DMS114 treated with DMSO at 0.1 percent for 48 hours (cell line): ENCODE measurements around the gene NCKAP5.

Experiments
- DNase-seq: peaks from one replicate; lab custom pipeline; 2025; ENCODE audit not compliant: unreplicated experiment; lab: John Stamatoyannopoulos, UW

The NCKAP5 gene

GRCh38 chr2:132790207-132790785, 778.0 kb downstream of the NCKAP5 start:
- DNase-seq: no peak

- no peak for DNase-seq
Observed at GRCh38 chr2:132789066-132789465, 779.2 kb downstream of the NCKAP5 start.

DNA sequence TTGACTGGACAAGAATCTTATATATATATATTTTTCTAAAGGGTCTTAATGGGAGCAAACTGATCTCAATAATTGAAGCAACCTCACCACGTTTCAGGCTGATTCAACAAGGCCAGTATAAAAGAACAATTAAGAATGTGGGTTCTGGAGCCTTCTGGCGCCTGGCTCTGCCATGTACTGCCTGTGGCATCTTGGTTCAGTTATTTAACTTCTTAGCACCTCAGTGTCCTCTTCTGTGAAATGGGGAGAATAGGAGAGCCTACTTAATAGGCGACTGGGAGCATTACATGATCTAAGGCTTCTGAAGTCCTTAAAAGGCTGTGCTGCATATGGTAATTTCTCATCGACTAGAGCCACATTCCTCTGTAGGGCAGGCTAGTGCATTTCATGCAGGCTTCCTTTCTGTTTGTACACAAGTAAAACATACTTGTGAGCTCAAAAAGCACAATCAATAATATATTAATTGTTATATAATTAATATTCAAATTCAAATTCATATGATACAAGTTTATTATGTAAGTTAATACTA, 779.9 kb downstream of the NCKAP5 start:
- no peak for DNase-seq

DNA sequence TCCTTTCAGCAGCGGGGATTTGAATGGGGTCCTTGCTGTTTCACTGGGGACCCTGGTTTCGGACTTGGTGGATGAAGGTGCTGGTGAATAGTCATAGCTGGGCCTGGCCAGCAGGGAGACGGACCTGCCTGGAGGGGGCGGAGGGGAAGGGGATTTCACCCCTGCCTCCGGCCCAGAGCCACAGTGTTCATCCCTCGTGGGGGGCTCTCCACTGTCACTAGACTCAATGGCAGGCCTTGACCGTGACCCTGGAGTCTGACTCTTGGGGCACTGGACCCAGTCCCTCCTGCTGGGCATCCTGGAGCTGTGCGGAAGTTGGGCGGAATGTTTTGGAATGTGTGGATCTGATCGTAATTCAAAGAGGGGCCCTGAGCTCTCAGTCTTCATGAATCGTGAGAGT, 784.4 kb downstream of the NCKAP5 start:
- no peak for DNase-seq

DNA sequence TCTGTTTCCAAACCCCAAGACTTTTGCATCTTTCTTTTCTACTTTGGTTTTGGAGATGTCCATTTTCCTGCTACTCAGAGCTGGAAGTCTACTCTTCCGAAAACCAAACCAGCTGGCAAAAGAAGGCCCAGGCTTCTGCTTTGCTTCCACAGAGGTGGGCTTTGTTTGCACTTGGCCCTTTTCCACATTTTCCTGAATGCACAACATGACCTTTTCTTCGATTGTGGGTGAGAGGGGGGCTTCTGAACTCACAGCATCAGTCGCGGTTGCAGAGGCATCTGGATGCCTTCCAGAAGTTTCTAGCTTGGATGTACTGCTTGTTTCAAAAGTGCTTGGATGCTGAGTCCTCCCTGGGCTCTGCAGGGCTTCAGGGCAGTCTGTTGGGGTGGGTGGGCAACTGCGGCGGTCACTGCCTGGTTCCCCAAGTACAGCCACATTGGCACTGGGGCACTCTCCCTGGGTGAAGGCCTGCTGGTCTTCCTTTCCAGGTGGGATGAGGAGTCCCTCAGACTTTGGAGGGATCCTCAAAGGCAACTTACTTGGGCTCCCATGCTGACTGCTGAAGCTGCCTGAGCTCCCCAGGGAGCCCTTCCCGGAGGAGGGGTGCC, 786.0 kb downstream of the NCKAP5 start:
- DNase-seq: no peak

GRCh38 chr2:132780651-132781050, 787.6 kb downstream of the NCKAP5 start:
- DNase-seq: no peak

DNA sequence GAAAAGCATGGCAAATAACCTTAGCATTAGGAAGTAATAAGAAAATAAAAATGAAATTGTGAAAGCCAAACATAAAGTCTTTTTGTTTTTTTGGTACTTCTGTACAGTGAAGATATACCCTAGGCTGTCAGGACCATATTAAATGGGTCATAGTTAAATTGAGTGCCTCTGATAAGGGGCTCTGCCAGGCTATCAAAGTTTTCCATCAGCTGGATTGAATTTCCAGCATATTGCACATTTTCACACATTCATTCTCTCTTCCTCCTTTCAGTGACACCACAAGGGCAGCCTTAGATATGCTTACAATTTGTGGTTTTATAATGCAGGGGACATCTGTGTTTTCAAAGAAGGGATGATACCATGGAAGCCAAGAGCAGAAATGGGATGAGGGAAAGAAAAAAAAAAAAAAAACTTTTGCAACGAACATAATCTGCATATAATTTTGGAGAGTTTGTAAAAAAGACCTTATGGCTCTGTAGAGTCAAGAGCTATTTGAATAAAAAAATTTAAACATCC, 789.0 kb downstream of the NCKAP5 start:
- no peak for DNase-seq

GRCh38 chr2:132776287-132776686, 792.0 kb downstream of the NCKAP5 start:
- DNase-seq: no peak

DNA sequence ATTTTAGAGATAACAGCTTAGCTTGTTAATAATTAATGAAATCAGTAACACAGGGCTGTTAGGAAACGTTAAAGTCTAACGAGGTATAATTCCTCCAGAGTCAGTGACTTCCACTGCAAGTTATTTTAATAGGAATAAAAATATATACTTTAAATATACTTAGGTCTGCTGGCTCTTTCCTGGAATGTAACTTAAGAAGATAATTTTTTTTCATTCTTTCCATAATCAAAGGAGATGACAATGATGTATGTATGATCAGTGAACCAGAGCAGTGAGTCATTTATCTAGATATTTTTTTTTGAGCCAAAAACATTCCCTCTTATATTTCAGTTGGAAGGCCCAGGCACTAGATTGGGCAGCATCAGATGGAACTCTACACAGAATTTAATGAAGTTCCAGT, 794.1 kb downstream of the NCKAP5 start:
- no peak for DNase-seq

DNA sequence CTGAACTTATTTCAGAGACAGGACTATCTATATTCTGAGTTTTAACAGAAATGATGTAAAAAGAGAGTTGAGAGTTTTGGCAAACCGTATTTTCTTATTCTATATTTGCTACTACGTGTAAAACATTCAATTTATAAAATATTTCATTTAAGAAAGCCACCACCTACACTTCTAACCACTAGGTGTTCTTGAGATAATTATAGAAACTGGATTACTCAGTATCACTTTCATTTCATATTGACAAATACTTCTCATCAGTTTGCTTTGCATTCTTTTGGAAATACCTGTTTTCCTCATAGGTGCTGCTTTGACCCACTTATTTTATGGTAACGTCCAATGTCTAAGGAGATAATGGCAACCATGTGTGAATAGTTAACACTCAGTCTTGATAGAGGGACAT, 794.9 kb downstream of the NCKAP5 start:
- DNase-seq: no peak

DNA sequence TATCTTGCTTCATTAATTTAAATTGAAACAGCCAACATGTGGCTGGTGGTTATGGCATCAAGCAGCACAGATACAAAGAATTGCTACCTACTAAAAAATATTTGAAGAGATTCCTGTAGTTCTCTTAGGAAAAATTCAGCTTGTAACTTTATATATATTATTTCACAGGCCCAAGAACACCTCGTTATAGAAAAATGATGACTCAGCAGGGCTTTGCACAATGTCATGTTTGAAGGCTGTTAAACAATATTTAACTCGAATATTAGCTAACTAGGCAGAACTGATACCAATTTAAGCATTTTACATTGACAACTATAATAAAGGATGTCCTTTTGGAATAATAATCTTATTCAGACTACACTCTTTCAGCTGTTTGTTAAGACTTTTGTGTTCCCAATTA, 795.9 kb downstream of the NCKAP5 start:
- DNase-seq: no peak

DNA sequence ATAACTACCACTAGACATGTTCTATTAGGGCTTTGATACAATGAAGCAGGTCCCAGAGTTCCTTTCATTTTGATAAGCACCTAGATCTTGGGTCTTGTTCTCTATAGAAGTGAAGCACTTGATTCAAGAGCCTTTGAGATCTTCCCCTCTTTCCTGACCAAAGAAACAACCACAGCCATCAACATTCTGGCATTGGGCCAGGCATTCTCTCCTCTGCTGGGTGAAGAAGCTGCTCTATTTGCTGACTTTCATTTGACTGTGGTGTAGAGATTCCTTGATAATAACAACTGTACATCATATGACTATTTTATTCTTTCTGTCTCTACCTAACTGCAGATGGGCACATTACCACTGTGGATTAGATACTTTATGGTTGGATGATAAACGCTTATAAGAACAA, 801.7 kb downstream of the NCKAP5 start:
- DNase-seq: no peak

- no peak for DNase-seq
Observed at GRCh38 chr2:132761437-132761836, 806.8 kb downstream of the NCKAP5 start.

- no peak for DNase-seq
Observed at GRCh38 chr2:132760971-132761370, 807.3 kb downstream of the NCKAP5 start.

GRCh38 chr2:132760405-132760804, 807.9 kb downstream of the NCKAP5 start:
- DNase-seq: no peak

DNA sequence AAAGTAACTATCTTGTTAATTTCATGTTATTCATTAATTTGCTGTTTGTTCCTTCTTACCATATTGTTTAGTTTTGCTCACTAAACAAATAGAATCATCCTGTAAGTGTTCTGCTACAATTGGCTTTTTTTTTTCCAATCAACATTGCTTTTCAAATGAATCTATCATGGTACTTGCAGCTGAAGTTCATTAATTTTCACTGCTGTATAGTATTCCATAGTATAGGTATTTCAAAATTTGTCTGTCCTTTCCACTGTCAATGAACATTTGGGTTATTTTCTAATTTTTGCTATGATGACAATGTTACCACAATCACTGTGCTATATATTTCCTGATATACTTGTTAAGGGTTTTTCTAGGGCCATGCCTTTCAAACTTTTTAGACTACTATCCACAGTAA, 809.3 kb downstream of the NCKAP5 start:
- DNase-seq: no peak

GRCh38 chr2:132757676-132758075, 810.6 kb downstream of the NCKAP5 start:
- no peak for DNase-seq

DNA sequence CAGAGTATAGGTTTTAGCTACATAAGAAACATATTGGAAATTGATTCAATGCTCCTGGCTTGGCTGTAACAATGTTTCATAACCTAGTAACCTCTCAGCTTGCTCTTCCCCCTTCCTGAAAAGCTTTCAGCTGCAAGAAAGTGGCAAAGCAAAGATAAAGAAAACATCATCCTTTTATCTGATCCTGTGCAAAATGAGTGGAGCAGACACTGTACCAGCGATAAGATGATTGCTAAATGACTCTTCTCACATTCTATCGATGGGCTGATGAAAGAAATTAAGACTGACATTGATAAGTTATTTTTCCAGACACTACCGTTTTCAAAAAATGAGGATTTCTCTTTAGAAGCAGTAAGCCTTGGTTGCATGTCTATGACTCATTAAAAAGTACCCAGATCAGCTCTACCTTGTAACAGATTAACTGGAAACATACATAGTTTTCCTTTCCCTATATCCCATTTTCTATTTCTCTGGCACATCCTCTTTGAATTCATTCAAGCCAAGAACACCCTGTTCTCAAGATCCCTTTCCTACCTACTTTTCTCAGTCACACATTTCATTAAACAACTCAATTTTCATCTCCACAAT, 811.2 kb downstream of the NCKAP5 start:
- DNase-seq: no peak

DNA sequence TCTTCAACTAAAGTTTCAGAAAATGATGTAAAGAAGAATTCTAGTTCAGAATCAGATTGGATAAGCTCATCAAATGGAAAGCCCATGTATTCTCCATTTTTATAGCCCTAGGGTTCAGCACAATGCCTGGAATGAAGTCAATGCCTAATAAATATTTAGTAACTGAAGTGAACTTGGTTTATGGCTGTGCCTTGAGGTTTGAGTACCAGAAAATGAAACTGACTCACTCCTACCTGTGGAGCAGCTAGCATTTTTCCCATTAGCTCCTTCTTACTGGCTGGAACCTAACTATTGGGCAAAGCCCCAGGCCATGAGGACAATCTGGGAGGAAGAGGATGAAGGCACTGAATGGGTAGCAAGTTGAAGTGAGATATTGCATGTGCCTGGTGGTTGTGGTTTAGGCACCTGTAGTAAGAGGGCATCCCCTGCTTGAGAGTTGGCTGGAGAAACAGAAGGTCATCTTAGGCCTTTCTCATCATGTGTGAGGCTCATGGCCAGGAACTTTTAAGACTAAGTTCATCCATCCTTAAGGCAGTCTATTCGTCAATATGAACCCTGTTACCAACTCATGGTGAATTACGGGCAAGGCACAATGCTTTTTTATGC, 813.3 kb downstream of the NCKAP5 start:
- DNase-seq: no peak

GRCh38 chr2:132754392-132754791, 813.9 kb downstream of the NCKAP5 start:
- no peak for DNase-seq

- DNase-seq: no peak
Observed at GRCh38 chr2:132752421-132753206, 815.6 kb downstream of the NCKAP5 start.
